Activated CD8-positive, alpha-beta T cell treated with anti-CD3 and anti-CD28 coated beads, Interleukin-2, amount 10 ng/mL, durations not matched to agents 7 days and 5 days (primary cell): ENCODE data around the gene SULT1C4. TPM values are rescaled to one million over a fixed set of nuclear protein-coding genes. Genes with fewer than 3 reads are reported as not detected.
"Not testable (repeated sequence)": the region's sequence is repeated elsewhere in the genome, so short reads cannot be mapped to it uniquely, and the experiment has no call there.

ENCODE experiments used
- ATAC-seq: fragments of 150-1000 bp; cut with Tn5 transposase; one replicate; pipeline ENCODE4 v1.10.0; 2021; ENCODE audit warnings: moderate library complexity
- CTCF ChIA-PET: fragments of 350-600 bp; sonication (Branson Sonifier 250); formaldehyde crosslinking; loops from one replicate; lab custom pipeline; 2021; ENCODE audit warnings: antibody characterized with exemption; lab: Charles Lee
- POLR2A ChIA-PET: fragments of 350-600 bp; sonication (Branson Sonifier 250); formaldehyde crosslinking; loops from one replicate; lab custom pipeline; 2021; ENCODE audit warnings: antibody characterized with exemption; lab: Charles Lee
- DNase-seq: peaks from one replicate; pipeline ENCODE4 v3.0.0-alpha.2; 2020
- H3K27ac Mint-ChIP-seq: one replicate; pipeline ENCODE4 v1.8.0; 2021; ENCODE audit warnings: mild to moderate bottlenecking, mixed read lengths
- H3K27me3 Mint-ChIP-seq: one replicate; pipeline ENCODE4 v1.8.0; 2021; ENCODE audit warnings: low read depth, mixed read lengths
- H3K36me3 Mint-ChIP-seq: one replicate; pipeline ENCODE4 v1.8.0; 2021; ENCODE audit warnings: low read depth, mixed read lengths
- H3K4me1 Mint-ChIP-seq: one replicate; pipeline ENCODE4 v1.8.0; 2021; ENCODE audit warnings: low read depth, mixed read lengths
- H3K4me3 Mint-ChIP-seq: one replicate; pipeline ENCODE4 v1.8.0; 2021; ENCODE audit warnings: mild to moderate bottlenecking, mixed read lengths
- H3K9me3 Mint-ChIP-seq: one replicate; pipeline ENCODE4 v1.8.0; 2022; ENCODE audit warnings: mixed read lengths; ENCODE audit not compliant: insufficient read depth
- total RNA-seq, 2 experiments: library from RNA; stranded (reverse); gene quantifications; one replicate each; pipeline ENCODE4 v1.2.3, GENCODE V29; 2021

Gene SULT1C4
- total RNA-seq, result not detected

DNA sequence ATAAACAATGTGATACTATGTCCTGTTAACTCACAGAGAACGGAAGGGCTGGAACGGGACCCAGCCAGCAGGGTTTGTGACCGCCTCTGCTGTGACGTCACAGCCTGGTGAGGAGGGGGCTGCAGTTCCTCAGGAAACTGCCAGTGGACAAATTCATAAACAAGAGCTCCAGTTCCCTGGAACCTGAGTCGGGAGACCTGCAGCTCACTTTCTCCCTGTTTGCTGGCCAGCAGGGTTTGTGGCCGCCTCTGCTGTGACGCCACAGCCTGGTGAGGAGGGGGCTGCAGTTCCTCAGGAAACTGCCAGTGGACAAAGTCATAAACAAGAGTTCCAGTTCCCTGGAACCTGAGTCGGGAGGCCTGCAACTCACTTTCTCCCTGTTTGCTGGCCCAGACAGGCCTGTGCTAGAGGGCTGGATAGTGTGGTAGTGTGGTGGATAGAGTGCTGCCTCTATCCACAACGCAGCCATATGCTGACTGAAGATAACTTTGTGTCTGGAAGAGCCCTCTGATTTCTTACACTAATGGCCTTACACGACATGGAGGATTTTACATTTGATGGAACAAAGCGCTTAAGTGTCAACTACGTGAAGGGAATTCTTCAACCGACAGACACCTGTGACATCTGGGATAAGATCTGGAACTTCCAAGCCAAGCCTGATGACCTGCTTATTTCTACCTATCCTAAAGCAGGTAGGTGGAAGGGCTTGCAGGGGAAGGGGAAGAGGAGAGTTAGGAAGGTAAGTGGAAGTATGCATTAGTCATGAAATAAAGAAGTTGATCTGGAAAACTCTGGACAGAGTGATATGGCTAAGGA, at the start of gene SULT1C4:
Gene SULT1C4, plus strand, starts transcription at position 140 of the 816 bp plus-strand sequence. Its CDS starts 384 bp downstream, at position 524.
- H3K4me1 Mint-ChIP-seq, result no peaks in the 10 kb centered on the region
- POLR2A ChIA-PET, result no interaction called here
- H3K9me3 Mint-ChIP-seq, result no peaks in the 10 kb centered on the region
- DNase-seq (no peak), ATAC-seq (no peak)
- peaks cover 15% of the 10 kb centered on the region for H3K27me3 Mint-ChIP-seq
- no peak within 1 kb of the TSS for H3K27ac Mint-ChIP-seq
- H3K36me3 Mint-ChIP-seq, result no peaks in the 10 kb centered on the region
- CTCF ChIA-PET, result interaction anchor here (1.2 kb wide), 1 partner anchor 8 kb away, joined by 3 read pairs; no protein-coding TSS in a partner anchor
- H3K4me3 Mint-ChIP-seq, result no peak within 1 kb of the TSS

DNA sequence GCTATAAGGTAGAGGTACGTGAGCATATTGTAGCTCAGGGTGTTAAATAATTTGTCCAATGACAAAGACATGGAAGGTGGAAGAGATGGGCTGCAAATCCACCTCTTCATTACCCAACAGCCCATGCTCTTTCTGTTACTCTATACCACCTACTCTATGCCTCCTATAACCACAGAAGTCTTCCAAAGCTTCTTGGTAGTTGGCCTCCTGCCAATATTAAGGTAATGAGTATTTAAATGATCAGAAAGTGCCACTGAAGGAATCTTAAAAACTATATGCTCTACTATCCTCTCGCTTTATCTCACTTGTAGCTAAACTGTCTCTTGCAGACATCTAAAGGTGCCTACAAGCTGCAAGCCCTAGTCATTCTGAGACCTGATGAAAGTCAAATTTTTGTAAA, 48.0 kb upstream of the SULT1C4 start:
- no peak for ATAC-seq
- ChIA-PET CTCF (no interaction called here), POLR2A (no interaction called here)
- peaks cover 12% of the 10 kb centered on the region for H3K27me3 Mint-ChIP-seq
- no peak overlapping the region for H3K27ac Mint-ChIP-seq
- no peaks in the 10 kb centered on the region for H3K36me3 Mint-ChIP-seq
- DNase-seq, result no peak
- no peak overlapping the region for H3K4me3 Mint-ChIP-seq
- no peaks in the 10 kb centered on the region for H3K4me1 Mint-ChIP-seq
- no peaks in the 10 kb centered on the region for H3K9me3 Mint-ChIP-seq

DNA sequence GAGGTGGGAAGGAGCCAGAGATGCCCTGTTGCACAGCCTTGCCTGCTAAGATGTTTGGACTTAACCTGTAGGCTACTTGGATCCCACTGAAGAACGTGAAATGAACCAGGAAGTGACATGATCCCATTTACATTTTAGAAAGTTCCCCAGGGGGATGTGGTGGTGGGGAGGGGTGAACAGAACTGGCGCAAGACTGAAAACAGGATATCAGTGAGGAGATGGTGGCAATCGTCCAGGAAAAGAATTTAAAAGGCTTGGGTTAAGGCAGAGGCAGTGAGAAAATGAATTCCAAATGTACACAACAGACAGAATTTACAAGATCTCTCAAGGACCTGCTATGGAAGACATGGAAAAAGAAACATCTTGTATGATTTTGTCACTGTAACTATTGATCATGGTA, 46.8 kb upstream of the SULT1C4 start:
- Mint-ChIP-seq H3K9me3 (no peaks in the 10 kb centered on the region), H3K4me1 (no peaks in the 10 kb centered on the region), H3K27me3 (peaks cover 12% of the 10 kb centered on the region), H3K27ac (no peak overlapping the region), H3K4me3 (no peak overlapping the region), H3K36me3 (no peaks in the 10 kb centered on the region)
- ATAC-seq (no peak), DNase-seq (no peak)
- ChIA-PET CTCF (no interaction called here), POLR2A (no interaction called here)

DNA sequence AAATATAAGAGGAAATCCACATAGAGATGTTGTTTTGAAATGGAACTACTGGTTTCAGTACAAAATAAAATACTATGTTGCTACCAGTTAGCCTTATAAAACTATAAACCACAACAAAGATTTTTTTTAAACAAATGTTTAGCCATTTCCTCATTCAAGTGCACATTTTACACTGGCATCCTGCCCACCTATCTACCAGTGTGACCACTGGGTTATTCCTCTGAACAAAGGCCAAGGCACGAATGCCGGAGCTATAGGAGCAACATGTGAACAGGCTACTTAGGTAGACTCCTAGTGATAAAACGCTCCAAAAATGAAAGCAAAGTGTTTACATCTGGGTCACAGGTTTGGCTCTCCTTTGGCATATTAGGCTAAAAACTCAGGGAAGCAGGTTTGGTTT, 31.8 kb upstream of the SULT1C4 start:
- CTCF ChIA-PET, result no interaction called here
- no peak for ATAC-seq
- Mint-ChIP-seq H3K4me3 (no peak overlapping the region), H3K27me3 (peaks cover 15% of the 10 kb centered on the region), H3K4me1 (no peaks in the 10 kb centered on the region), H3K36me3 (no peaks in the 10 kb centered on the region), H3K9me3 (no peaks in the 10 kb centered on the region), H3K27ac (no peak overlapping the region)
- POLR2A ChIA-PET, result no interaction called here
- DNase-seq, result no peak

DNA sequence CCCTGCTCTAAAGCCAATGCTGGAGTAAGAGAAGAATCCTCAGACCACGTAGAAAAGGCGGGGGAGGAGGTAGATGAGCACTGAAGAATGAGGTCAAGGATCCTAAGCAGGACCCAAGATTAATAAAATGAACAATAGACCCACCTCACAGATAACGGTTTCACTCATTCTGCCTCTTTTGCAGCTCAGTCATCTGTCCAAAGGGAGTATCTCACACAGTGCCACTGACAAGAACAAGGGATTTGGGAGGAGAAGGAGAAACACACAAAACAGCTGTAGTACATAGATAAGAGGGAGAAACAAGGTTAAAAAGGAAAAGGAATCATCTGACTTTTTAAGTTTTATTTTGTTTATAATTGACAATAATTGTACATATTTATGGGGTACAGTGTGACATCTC, 30.9 kb upstream of the SULT1C4 start:
- H3K27ac Mint-ChIP-seq, result no peak overlapping the region
- DNase-seq (no peak), ATAC-seq (no peak)
- no peaks in the 10 kb centered on the region for H3K9me3 Mint-ChIP-seq
- no peaks in the 10 kb centered on the region for H3K36me3 Mint-ChIP-seq
- no peaks in the 10 kb centered on the region for H3K4me1 Mint-ChIP-seq
- ChIA-PET CTCF (no interaction called here), POLR2A (no interaction called here)
- no peak overlapping the region for H3K4me3 Mint-ChIP-seq
- peaks cover 10% of the 10 kb centered on the region for H3K27me3 Mint-ChIP-seq

DNA sequence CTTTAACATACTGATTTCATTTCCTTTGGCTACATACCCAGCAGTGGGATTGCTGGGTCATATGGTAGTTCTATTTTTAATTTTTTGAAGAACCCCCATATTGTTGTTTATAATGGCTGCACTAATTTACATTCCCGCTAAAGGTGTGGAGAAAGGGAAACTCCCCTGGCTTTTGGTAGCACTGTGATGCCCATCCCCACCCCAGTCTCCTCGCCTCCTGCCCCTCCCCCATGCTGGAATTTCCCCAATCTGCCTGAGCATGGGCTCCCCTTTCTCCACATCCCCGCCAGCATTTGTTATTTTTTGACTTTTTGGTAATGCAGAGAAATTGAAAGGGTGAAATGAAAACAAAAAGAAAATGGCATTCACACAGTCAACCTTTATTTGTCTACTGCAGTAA, 30.0 kb upstream of the SULT1C4 start:
- Mint-ChIP-seq H3K27me3 (peaks cover 5% of the 10 kb centered on the region), H3K27ac (no peak overlapping the region), H3K4me3 (no peak overlapping the region), H3K4me1 (no peaks in the 10 kb centered on the region), H3K9me3 (no peaks in the 10 kb centered on the region), H3K36me3 (no peaks in the 10 kb centered on the region)
- DNase-seq (no peak), ATAC-seq (no peak)
- ChIA-PET CTCF (no interaction called here), POLR2A (no interaction called here)

DNA sequence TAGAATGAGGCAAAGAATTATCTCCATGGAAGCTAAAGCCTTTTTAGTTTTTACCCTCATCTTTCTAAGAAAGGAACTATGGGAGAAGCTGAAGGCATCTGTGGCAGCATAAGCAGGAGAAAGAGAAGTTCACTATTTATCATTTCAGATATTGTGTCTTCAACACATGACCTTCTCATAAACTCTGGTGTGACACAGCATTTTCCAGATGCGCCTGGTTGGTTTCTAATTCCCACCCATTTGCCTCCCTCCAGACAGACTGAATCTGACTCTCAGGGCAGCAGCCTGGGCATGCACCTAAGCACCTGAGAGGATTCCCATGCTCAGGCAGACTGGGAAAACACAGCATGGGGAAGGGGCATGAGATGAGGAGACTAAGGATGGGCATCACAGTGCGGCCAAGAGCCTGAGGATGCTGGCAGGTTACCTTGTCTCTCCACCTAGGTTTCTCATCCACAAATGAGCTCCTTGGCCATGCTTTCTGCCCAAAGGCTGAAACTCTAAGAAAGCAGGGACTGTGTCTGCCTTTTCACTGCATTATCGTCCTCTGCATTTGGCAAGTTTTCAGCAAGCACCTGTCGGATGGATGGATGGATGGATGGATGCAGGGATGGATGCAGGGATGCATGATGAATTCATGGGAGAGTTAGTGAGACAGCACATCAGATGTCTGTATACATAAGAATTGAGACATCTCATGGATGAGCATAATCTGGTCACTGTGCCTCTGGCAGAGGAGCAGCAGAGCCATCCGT, 28.8 kb upstream of the SULT1C4 start:
- POLR2A ChIA-PET, result no interaction called here
- DNase-seq, result no peak
- Mint-ChIP-seq H3K36me3 (no peaks in the 10 kb centered on the region), H3K27ac (no peak overlapping the region), H3K27me3 (no peaks in the 10 kb centered on the region), H3K9me3 (no peaks in the 10 kb centered on the region), H3K4me3 (no peak overlapping the region), H3K4me1 (no peaks in the 10 kb centered on the region)
- CTCF ChIA-PET, result no interaction called here
- no peak for ATAC-seq

DNA sequence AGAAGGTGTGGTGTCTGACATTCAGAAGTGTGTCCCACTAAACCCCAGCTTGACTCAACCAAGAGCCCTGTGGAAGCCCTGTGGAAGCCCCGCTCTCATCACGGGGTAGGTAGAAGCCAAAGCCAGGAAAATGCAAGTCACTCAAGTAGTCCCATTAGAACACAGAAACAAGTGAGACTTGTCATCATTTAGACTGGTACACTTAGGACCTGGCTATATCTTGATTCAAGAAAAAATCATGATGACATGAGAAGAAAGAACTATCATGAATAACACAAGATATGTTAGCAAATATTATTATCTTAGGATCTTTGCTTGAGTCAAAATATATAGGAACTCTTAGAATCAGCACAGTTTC, 28.2 kb upstream of the SULT1C4 start:
- ChIA-PET CTCF (no interaction called here), POLR2A (no interaction called here)
- Mint-ChIP-seq H3K4me1 (no peaks in the 10 kb centered on the region), H3K27me3 (no peaks in the 10 kb centered on the region), H3K4me3 (no peak overlapping the region), H3K36me3 (no peaks in the 10 kb centered on the region), H3K9me3 (no peaks in the 10 kb centered on the region), H3K27ac (no peak overlapping the region)
- ATAC-seq (no peak), DNase-seq (no peak)

DNA sequence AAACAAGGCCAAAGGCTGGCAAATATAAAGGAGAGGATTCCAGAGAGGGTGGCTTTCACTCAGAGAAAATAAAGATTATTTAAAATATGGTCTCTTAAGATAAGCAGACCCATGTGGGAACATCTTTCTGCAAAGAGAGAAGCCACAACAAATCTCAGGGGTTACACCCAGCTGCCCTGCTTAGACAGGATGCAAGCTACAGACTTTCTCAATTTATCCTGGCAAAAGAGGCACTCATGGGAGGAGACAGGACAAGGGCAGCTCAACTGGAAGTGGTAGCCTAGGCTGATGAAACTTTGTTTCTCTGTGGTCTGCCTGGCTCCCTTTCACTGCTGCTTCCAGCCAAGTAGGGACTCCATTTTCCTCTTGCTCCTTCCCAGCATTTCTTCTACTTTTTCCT, 25.9 kb upstream of the SULT1C4 start:
- Mint-ChIP-seq H3K4me3 (no peak overlapping the region), H3K27ac (no peak overlapping the region), H3K4me1 (no peaks in the 10 kb centered on the region), H3K27me3 (peaks cover 4% of the 10 kb centered on the region), H3K9me3 (no peaks in the 10 kb centered on the region), H3K36me3 (no peaks in the 10 kb centered on the region)
- ATAC-seq, result no peak
- DNase-seq, result no peak
- CTCF ChIA-PET, result no interaction called here
- POLR2A ChIA-PET, result no interaction called here

DNA sequence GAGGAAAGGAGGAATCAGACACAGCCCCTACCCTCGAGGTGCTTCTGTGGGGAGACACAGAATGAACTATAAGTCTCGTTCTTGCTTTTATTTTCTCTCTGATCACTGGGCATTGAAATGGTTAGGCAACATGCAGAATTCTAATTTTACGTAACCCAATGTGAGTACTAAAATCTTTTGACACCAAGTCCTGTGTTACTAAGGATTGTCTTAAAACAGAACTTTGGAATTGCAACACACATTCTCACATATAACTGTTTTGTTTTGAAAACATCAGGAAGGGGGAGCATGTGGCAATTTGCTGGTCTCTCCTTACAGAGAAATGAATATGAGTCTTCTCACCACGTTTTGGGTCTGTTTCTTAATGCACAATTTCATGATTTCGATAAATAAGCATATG, 23.6 kb upstream of the SULT1C4 start:
- no peaks in the 10 kb centered on the region for H3K9me3 Mint-ChIP-seq
- CTCF ChIA-PET, result interaction anchor here (1.5 kb wide), 1 partner anchor 230 kb away, joined by 5 read pairs; no protein-coding TSS in a partner anchor
- H3K4me3 Mint-ChIP-seq, result no peak overlapping the region
- H3K4me1 Mint-ChIP-seq, result peaks cover under 1% of the 10 kb centered on the region
- ATAC-seq, result no peak
- POLR2A ChIA-PET, result no interaction called here
- H3K36me3 Mint-ChIP-seq, result no peaks in the 10 kb centered on the region
- H3K27ac Mint-ChIP-seq, result no peak overlapping the region
- H3K27me3 Mint-ChIP-seq, result peaks cover 4% of the 10 kb centered on the region
- DNase-seq, result no peak

DNA sequence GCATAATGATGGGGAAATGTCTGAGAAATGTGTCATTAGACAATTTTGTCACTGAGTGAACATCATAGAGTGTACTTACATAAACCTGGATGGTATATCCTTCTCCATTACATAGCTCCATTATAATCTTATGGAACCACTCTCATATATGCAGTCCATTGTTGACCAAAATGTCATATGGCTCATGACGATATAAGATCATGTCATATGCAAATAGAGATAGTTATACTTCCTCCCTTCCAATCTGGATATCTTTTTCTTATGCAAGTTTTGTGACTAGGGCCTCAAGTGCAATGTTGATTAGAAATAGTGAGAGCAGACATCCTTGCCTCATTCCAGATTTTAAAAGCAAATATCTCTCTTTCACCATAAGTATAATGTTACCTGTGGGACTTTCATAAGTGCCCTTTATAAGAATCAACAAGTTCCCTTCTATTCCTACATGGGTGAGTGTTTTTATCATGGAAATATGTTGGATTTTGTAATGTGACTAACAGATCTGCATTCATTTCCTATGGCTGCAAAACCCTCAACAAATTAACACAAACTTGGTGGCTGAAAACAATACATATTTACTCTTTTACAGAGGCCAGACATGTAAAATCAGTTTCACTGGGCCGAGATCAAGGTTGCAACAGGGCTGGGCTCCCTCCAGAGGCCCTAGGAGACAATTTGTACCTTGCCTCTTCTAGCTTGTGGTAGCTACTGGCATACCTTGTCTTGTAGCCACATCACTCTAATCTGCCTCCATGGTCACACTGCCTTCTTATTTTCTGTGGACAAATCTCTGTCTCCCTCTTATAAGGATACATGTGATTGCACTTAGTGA, 21.6 kb upstream of the SULT1C4 start:
- Mint-ChIP-seq H3K4me3 (no peak overlapping the region), H3K27me3 (peaks cover 18% of the 10 kb centered on the region), H3K4me1 (peaks cover 4% of the 10 kb centered on the region), H3K36me3 (no peaks in the 10 kb centered on the region), H3K27ac (no peak overlapping the region), H3K9me3 (no peaks in the 10 kb centered on the region)
- DNase-seq, result no peak
- ChIA-PET CTCF (no interaction called here), POLR2A (no interaction called here)
- no peak for ATAC-seq

DNA sequence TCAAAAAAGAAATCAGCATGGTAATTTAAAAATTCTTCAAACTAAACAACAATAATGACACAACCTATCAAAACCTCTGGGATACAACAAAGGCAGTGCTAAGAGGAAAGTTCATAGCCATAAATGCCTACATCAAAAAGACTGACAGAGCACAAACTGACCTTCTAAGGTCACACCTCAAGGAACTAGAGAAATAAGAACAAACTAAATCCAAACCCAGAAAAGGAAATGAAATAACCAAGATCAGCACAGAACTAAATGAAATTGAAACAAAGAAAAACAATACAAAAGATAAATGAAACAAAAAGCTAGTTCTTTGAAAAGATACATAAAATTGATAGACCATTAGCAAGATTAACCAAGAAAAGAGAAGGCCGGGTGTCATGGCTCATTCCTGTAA, 18.4 kb upstream of the SULT1C4 start:
- H3K27ac Mint-ChIP-seq, H3K9me3 Mint-ChIP-seq, POLR2A ChIA-PET, DNase-seq, H3K4me1 Mint-ChIP-seq, H3K4me3 Mint-ChIP-seq, ATAC-seq, H3K36me3 Mint-ChIP-seq, CTCF ChIA-PET: not testable (repeated sequence)
- H3K27me3 Mint-ChIP-seq, result peaks cover 22% of the 10 kb centered on the region
